Stimulated activated CD8-positive, alpha-beta memory T cell treated with anti-CD3 and anti-CD28 coated beads, Interleukin-12 subunit alpha, Interleukin-12 subunit beta, amount 100 ng/mL, for 4 hours (primary cell): ENCODE results near the gene PMS2.
"Not testable (repeated sequence)": the region's sequence is repeated elsewhere in the genome, so short reads cannot be mapped to it uniquely, and the experiment has no call there.

ENCODE experiments used
- DNase-seq: peaks from one replicate; pipeline ENCODE4 v3.0.0-alpha.2; 2020; ENCODE audit warnings: low read depth

The PMS2 gene

GRCh38 chr7:6012355-6013104, 3.7 kb upstream of the PMS2 start:
- no peak for DNase-seq

DNA sequence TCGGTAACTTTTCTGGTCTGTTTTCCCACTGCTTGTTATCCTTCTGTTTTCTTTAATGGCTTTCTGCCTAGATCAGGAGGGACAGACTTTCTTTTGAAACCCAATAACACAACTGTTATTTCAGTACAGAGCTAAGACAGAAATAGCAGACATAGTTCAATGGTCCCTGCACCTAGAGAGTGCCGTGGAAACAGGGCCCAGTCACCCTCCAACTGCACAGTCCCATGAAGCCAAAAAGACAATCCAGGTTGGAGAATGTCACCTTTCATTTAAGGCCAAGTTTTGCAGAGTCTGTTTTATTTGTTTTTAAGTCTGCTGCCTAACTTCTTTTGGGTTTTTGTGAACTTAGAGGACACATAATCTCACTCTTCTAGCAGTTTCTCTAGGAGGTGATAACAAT, 2.7 kb upstream of the PMS2 start:
- no peak for DNase-seq

DNA sequence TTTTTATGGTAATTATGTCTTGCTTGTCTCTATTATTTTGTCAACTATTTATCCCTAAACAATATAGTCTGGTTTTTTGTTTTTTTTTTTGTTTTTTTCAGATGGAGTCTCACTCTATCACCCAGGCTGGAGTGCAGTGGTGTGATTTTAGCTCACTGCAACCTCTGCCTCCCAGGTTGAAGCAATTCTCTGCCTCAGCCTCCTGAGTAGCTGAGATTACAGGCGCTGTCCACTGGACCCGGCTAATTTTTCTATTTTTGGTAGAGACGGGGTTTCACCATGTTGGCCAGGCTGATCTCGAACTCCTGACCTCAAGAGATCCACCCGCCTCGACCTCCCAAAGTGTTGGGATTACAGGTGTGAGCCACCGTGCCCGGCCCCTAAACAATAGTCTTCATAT, 1.5 kb upstream of the PMS2 start:
- not testable (repeated sequence) for DNase-seq

DNA sequence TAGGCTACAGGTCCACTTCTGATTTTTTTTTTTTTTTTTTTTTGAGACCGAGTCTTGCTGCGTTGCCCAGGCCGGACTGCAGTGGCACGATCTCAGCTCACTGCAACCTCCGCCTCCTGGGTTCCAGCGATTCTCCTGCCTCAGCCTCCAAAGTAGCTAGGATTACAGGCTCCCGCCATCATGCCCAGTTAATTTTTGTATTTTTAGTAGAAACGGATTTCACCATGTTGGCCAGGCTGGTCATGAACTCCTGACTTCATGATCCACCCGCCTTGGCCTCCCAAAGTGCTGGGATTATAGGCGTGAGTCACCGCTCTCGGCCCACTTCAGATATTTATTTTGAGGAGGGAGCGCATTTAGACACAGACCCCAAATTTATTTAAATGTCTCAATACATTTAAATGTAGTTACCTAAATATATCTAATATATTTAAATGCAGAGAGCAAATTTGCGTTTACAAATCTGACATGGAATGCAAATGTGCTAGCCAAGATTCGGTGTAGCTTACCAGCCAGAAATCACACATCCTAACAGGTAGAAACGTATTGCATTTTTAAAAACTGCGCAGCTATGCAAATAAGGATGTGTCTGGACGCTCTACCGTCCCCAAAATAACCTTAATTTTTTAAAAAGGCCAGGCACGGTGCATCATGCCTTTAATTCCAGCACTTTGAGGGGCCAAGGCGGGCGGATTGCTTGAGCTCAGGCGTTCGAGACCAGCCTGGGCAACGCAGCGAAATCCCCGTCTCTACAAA, 836 bp downstream of the PMS2 start:
- not testable (repeated sequence) for DNase-seq

GRCh38 chr7:6007386-6007785, 1.5 kb downstream of the PMS2 start:
- no peak for DNase-seq

- DNase-seq = no peak
These were observed 11.5 kb downstream of the PMS2 start for GRCh38 chr7:5997210-5997808.

- not testable (repeated sequence) for DNase-seq
These were observed 21.8 kb downstream of the PMS2 start for GRCh38 chr7:5987061-5987460.

GRCh38 chr7:5979680-5980314, 29.1 kb downstream of the PMS2 start:
- DNase-seq = not testable (repeated sequence)

DNA sequence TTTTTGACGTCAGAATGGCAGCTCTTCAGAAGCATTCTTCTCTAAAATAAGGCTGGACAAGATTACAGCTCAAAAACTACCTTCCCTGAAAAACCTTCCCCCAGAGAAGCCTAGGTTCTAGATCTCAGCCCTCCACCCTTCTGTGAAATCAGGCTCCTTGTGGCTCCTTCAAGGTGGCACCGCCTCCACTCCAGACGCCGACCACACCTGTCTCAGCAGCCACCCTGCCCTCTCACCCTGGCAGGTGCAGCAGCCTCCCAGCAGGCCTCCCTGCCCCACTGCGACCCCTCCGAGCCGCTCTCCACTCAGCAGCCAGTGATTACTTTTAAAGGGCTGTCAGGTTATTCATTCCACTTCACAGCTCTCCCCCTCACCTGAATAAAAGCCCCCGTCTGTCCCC, 35.3 kb downstream of the PMS2 start:
- DNase-seq = not testable (repeated sequence)

GRCh38 chr7:5970347-5970911, 38.4 kb downstream of the PMS2 start, which contains the start of gene RSPH10B:
Gene RSPH10B (minus strand): TSS chr7:5970689. CDS start chr7:5967116, 3,573 bp downstream.
- DNase-seq = not testable (repeated sequence)

DNA sequence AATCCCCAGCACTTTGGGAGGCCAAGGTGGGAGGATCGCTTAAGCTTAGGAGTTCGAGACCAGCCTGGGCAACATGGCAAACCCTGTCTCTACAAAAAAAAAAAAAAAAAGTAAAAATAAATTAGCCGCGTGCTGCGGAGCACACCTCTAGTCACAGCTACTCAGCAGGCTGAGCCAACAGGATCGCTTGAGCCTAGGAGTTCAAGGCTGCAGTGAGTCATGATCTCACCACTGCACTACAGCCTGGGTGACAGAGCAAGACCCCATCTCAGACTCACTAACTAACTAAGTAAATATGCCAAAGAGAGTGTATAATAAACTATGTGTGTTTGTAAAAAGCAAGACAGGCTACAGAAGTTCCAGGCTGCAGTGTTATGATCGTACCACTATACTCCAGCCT, 45.0 kb downstream of the PMS2 start:
- DNase-seq = not testable (repeated sequence)

GRCh38 chr7:5963205-5963604, 45.6 kb downstream of the PMS2 start:
- not testable (repeated sequence) for DNase-seq

- not testable (repeated sequence) for DNase-seq
These were observed 73.9 kb downstream of the PMS2 start for GRCh38 chr7:5934945-5935450.

- DNase-seq = not testable (repeated sequence)
These were observed 76.8 kb downstream of the PMS2 start for GRCh38 chr7:5931905-5932644.

- not testable (repeated sequence) for DNase-seq
These were observed 77.6 kb downstream of the PMS2 start for GRCh38 chr7:5931250-5931649.

DNA sequence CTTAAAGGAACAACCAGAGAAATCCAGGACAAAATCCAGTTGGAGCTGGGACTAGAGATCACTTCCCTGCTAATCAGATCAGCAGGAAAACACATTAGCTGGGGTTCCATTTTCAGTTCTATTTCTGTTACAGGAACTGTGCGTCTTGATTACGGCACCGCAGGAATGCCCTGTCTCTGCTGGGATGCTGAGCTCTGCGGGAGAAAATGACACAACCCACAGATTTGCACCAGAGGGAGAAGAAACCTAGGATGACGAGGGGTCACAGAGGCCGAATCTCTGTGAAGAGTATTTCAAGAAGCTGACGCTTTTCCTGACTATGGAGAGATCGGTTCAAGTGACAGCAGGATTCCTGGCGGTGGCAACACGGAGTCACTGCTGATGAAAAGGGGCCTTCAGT, 78.6 kb downstream of the PMS2 start:
- DNase-seq = not testable (repeated sequence)

DNA sequence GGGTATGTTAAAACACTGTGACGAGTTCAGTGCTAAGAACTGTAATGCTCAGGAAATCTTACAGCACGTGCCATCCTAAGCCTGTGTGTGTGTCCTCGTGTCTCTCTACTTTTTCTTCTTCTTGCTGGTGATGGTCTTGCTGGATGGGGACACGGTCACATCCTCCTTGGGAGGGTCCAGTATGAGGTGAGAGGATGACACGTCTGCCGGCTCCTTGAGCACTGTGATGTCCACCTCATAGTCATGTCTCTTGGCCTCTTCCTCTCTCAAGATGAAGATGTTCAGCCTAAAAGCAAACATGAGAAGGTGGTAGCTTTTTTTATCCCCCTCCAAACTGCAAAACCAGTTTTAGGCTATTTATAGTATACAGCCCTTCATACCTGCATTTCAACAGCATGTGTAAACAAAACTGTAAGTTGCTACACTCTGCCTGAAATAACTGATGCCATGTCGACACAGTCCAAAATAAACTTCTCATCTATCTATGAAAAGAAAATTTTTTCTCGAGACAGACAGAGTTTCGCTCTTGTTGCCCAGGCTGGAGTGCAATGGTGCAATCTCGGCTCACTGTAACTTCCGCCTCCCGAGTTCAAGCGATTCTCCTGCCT, 82.5 kb downstream of the PMS2 start:
- not testable (repeated sequence) for DNase-seq

GRCh38 chr7:5924630-5925029, 84.2 kb downstream of the PMS2 start:
- DNase-seq = not testable (repeated sequence)

- not testable (repeated sequence) for DNase-seq
These were observed 84.7 kb downstream of the PMS2 start for GRCh38 chr7:5924180-5924579.
